GM04503 (cell line): ENCODE data around the gene PRTG.
"Not testable (repeated sequence)": the region's sequence is repeated elsewhere in the genome, so short reads cannot be mapped to it uniquely, and the experiment has no call there.

Source experiments
- DNase-seq: peaks from one replicate; pipeline ENCODE4 v3.0.0-alpha.2; 2012; ENCODE audit warnings: low read depth

PRTG gene, protein sequence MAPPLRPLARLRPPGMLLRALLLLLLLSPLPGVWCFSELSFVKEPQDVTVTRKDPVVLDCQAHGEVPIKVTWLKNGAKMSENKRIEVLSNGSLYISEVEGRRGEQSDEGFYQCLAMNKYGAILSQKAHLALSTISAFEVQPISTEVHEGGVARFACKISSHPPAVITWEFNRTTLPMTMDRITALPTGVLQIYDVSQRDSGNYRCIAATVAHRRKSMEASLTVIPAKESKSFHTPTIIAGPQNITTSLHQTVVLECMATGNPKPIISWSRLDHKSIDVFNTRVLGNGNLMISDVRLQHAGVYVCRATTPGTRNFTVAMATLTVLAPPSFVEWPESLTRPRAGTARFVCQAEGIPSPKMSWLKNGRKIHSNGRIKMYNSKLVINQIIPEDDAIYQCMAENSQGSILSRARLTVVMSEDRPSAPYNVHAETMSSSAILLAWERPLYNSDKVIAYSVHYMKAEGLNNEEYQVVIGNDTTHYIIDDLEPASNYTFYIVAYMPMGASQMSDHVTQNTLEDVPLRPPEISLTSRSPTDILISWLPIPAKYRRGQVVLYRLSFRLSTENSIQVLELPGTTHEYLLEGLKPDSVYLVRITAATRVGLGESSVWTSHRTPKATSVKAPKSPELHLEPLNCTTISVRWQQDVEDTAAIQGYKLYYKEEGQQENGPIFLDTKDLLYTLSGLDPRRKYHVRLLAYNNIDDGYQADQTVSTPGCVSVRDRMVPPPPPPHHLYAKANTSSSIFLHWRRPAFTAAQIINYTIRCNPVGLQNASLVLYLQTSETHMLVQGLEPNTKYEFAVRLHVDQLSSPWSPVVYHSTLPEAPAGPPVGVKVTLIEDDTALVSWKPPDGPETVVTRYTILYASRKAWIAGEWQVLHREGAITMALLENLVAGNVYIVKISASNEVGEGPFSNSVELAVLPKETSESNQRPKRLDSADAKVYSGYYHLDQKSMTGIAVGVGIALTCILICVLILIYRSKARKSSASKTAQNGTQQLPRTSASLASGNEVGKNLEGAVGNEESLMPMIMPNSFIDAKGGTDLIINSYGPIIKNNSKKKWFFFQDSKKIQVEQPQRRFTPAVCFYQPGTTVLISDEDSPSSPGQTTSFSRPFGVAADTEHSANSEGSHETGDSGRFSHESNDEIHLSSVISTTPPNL

DNA sequence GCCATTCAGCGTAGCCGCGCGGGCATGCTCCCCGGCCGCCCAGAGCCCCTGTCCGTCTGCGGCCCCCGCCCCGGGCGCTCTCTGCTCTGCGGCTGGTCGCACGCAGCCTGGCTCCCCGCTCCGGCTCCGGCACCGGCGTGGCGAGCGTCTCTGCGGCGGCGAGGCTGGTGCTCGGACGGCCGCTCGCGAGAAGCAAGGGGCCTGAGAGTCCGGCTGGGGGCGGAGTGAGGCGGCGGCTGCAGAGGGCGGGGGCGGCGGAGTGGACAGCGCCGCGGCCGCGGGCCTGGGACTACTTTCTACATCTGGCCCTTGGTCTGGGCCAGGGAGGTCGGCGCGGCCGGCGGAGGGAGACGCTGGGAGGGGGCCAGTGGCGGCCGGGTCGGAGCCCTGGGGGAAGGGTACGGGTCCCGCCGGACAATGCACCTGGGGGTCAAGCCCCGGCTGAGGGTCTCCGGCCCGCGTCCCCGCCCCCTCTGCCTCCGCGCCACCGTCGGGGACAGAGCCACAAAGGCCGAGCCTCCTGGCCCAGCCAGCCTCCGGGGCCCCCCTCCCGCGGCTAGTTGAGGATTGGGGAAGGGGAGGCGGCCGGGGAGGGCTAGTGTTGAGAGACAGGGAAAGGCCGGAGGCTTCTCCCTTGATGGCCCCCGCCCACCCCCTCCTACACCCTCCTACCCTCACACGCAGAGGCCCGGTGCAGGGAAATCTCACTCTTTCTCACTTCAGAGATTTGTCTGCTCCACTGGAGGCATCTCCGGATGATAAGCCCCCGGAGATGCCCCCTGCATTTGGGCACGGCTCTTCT lies at the start of gene PRTG:
Gene PRTG, minus strand, starts transcription at position 226 of the 802 bp plus-strand sequence. Its CDS starts 221 bp downstream, at position 5.
- no peak for DNase-seq

DNA sequence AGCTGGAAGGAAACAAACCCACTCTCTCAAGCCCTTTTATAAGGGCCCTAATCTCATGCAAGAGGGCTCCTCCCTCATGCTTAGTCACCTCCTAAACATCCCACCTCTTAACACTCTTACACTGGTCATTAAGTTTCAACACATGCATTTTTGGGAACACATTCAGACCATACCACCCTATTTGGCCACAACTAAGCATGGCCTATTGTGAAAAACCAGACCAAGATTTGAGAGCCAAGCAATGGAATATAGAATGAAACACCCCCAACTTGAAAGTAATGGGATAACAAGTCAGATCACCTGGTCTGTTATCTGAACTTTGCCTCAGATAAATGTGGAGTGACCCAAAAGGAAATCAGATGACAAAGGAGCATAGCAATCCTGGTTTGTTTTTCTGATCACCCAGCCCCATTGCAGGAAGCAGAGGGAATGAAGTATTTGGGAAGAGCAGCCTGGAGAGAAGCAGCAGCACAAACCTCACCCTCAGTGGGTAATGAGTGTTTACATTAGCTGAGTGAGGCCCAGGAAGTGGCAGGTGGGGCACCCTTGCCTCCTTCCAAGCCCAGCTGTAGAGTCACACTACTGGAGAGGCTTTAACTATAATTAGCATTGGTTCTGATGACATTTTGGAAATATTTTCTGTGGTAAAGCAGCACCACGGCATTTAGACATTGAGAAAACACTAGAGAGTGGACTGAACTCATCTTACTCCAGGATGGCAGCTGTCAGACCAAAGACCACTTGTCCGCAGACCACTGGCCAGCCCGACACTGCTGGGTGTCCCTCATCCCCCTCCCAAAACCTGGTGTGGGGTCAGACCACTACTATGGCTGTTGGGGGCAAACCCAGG lies 48.8 kb upstream of the PRTG start:
- DNase-seq = peak; percentile 67

DNA sequence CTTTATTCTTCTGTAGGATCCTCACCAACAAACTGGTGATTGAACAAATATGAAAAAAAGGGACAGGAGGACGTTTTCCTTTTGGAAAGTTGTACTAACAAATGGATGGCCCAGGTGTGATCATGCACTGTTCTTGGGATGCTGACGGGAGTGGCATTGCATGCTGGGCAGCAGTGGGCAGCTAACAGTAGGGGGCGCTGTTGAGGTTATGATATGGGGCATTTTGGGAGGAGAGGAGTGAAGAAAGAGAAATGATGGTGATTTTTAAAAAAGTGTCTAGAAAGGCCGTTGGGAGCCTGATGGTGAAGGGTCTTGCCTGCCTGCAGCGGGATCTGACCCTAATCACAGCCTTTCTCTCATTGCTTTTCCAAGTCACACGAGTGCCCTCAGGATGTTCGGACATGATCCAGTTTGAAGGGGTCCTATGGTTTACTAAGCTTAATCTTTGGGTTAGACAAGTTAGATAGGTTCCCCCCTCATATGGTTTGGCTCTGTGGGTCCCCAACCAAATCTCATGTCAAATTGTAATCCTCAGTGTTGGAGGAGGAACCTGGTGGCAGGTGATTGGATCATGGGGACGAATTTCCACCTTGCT lies 46.2 kb upstream of the PRTG start:
- no peak for DNase-seq

DNA sequence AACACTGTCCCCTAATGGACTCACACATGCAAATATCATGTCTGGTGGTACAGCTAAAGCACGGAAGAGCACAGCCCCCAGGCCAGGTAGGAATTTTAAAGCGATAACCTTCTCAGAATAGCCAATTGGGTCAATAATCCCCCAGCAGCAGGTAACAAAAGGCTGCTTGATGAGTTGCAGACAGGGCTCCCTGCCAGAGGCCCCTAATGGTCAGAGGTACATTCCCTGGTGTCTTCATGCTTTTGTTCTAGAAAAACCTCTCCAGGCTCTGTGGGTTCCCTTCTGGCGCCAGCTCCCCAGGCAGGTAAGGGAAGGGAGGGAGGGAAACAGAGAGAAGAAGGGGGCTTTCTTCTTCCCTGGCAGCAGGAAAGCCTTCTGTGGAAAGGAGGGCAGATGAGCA lies 43.4 kb upstream of the PRTG start:
- DNase-seq = no peak

DNA sequence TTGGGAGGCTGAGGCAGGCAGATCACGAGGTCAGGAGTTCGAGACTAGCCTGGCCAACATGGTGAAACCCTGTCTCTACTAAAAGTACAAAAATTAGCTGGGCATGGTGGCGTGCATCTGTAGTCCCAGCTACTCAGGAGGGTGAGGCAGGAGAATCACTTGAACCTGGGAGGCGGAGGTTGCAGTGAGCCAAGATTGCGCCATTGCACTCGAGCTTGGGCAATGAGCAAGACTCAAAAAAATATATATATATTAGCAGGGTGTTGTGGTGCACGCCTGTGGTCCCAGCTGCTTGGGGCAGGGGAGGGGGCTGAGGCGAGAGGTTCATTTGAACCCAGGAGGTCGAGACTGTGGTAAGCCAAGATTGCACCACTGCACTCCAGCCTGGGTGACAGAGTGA lies 42.6 kb upstream of the PRTG start:
- DNase-seq = not testable (repeated sequence)

DNA sequence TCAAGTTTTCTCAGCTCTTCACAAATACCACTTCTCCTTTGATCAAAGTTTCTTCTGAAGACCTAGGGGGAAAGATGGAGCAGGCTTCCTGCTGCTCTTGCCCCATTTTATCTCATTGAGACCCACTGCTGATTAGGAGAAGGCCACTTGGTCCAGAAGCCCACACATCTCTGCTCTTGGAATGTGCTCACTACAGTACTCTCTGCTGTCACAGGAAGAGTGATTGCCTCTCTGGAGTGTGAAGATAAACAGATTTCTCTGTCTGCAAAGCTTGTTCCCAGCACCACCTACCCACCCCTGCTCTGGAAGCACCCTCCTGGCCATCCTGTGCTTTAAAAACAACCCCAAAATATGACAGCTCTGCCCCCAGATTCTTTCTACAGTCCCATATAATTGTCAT lies 41.3 kb upstream of the PRTG start:
- no peak for DNase-seq

DNA sequence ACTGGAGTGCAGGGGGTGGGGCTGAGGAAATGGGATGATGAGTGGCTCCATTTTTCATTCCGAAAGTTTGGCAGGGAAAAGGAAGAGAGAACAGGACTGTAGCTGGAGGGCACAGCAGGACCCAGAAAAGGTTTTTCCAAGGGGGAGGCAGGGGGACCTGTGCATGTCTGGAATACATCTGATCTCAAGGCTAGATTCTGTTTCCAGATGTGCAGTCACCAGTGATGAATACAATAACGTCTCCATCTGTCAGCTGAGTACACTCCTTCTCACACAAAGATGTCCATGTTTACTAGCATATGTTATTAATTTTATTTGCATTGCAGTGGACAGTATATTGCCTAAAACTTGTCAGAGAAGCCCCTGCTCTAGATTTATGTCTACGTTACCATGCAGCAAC lies 39.9 kb upstream of the PRTG start:
- DNase-seq = no peak

DNA sequence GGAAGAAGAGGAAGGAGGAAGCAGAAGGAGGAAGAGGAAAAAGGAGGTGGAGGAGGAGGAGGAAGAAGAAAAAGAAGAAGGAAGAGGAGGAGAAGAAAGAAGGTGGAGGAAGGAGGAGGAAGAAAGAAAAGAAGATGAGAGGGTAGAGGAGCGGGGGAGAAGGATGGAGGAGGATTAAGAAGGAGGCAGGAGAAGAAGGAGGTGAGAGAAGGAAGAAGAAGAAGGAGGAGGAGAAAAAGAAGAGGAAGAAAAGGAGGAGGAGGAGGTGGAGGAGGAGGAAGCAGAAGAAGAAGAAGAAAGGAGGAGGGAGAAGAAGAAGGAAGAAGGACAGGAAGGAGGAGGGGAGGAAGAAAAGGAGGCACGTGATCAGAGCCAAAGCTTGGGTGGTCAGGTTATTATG lies 37.3 kb upstream of the PRTG start:
- DNase-seq = no peak

DNA sequence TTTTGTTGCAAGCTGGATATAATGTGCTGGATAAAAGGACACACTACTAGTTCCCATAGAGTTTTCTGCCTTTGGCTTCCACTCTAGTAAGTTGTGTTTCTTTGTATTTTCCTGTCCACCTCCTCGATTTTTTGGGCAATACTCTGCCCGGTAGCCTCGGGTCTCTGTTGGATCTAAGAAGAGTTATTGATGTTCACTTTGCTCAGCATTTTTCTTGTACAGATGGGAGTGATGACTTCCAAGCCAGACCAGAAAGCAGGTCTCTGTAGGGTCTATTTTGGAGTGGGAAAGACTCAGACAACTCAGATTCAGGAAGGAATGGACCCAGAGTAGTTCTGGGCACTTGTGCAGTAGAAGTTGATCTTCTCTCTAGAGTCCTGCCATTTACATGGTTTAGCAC lies 36.0 kb upstream of the PRTG start:
- no peak for DNase-seq

DNA sequence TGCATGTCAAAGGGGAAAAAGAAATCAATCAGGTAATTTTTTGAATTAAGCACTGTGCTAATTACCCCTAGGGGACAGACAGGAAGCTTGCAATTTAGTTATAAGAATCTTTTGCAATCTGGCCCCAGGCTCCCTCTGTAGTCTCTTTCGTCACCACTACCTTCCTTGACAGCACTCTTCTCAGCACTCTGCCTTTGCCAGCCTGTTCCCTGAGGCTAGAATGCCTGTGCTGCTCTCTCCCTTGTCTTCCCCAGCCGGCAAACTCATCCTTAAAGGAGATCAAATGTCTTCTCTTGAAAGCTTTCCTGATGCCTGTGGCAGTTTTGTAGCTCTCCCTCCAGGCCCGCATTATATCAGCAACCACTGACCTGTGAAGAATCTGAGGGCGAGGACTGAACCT lies 32.4 kb upstream of the PRTG start:
- no peak for DNase-seq

DNA sequence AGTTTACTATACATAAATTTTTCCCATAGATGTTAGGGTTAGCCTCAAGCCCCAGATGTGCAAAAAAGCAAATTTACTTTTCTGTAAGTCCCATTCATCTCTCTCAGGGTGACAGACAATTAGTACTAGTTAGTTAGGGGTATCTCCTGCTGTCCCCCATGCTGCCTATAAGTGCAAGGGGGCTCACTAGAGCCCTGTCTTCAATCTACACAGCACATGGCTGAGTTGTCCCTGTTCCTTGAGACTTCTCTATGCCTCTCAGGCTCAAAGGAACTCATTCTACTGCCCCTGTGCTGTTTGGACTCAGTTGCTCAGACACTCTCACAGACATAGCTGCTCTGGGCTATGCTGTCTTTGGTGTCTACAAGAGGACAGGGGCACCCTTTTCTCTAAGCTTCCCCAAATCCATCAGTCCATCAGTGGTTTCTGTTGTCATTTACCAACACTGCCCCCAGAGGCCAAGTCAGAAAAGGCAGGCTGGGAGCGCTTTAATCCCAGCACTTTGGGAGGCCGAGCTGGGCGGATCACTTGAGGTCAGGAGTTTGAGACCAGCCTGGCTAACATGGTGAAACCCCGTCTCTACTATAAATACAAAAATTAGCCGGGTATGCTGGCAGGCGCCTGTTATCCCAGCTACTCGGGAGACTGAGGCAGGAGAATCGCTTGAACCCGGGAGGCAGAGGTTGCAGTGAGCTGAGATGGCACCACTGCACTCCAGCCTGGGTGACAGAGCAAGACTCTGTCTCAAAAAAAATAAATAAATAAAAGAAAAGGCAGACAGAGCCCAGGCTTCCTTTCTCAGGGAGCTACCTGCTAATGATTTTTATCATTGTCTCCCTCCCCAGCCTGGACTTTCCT lies 31.4 kb upstream of the PRTG start:
- no peak for DNase-seq

DNA sequence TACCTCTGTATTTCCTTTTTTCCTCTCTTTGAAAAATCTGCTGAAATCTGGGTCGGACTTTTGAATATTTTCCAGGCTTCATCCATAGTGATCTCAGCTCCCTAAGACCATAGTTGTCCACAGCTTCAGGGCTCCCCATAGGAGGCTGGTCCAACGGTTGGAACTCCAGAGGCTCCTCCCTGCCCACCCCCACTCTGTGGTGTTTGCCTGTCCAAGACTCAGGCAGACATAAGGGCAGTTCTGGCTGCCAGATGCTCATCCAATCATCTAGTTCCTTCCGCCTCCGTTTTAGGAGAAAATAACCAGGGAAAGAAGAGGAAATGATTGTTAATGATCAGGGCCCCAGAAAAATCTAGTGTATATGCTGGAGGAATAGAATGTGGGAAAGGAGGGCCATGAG lies 27.9 kb upstream of the PRTG start:
- no peak for DNase-seq

DNA sequence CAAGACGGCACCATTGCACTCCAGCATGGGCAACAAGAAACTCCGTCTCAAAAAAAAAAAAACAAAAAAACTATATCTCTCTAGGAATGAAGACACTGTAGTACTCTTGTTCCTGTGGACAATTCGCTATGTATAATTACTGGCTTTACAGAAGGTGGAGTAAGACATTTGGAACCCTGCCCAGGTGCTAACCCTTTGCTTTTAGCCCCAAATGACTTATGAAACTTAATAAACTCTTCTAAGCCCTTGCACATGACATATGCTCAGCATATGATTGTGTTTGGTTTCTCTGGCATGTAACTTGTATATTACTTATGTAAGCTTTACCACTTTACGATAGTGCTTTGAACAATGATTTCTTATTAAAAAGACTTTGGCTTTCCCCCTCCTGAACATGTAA lies 27.3 kb upstream of the PRTG start:
- DNase-seq = no peak

DNA sequence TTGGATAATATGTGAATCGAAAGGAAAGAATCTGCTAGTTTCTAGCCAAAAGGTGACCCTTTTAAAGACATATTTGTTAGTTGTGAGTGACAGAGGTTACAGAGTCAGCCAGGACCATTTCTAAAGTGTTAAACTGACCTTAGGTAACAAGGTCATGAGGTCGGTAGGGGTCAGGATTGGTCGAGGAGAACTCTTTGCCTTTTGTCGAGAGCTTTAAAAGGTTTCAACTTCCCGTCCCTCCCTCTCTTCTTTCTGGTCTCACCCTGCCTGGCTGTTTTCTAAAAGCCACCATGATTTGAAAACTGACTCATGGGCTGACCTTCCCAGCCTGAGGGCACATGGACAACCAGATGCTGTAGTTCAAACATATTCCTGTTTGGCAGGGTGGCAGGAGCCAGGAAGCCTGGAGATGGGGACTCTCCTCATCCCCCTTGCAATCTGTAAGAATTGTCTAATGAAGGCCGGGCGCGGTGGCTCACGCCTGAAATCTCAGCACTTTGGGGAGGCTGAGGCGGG lies 25.8 kb upstream of the PRTG start:
- DNase-seq = no peak

DNA sequence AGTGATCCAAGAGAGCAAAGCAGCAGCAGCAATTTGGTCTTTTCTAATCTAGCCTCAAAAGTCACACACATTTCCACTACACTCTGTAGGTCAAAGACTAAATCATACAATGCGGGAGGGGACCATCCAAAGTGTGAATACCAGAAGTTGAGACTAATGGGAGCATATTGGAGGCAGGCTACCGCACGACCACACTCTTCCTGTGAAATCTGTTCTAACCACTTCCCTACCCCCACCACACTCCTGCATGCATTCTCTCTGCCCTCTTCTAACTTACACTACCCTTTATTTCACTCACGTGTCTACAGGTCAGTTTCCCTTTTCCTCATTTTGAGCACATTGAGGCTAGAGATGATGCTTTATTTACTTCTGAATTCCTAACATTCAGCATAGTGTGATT lies 23.7 kb upstream of the PRTG start:
- DNase-seq = no peak

DNA sequence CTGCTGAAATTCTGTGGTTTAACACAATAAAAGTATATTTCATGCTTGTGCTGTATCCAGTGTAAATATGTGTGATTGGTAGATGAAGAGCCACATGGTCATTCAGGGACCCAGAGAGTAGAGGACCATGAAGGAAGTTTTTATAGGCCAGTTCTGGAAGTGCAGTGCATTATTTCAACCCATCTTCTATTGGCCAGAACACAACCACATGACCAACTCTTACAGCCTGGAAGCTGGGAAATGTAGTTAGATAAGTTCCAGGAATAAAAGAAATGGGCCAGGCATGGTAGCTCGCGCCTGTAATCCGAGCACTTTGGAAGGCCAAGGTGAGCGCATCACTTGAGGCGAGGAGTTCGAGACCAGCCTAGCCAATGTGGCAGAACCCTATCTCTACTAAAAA lies 21.4 kb upstream of the PRTG start:
- DNase-seq = no peak

DNA sequence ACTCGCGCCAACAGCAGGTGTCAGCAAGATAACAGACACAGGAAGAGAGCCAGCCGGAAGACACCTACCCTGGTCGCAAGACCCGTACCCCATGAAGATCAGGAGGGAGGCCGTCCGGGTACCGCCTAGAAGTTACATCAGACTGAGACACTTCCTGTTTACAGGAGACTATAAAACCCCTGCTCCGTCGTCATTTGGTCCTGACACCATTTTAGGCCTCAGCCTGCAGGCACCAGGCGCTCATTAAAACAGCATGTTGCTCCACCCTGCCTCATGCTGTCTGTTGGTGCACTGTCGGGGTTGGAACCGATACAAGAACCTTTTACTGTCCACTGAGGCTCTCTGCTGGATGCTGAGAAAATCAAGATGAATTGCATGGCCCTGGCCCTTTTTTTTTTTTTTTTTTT lies 15.6 kb upstream of the PRTG start:
- no peak for DNase-seq

DNA sequence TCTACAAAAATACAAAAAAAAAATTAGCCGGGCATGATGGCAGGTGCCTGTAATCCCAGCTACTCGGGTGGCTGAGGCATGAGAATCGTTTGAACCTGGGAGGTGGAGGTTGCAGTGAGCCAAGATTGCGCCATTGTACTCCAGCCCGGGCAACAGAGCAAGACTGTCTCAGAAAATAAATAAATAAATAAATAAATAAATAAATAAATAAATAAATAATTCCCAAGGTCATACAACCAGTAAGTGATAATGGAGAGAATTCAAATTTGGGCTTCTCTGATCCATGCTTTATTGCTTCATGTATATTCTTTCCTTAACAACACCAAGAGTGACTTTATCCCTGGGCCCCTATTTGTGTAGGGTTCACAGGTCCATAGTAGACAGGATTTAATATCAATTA lies 10.5 kb upstream of the PRTG start:
- DNase-seq = not testable (repeated sequence)

DNA sequence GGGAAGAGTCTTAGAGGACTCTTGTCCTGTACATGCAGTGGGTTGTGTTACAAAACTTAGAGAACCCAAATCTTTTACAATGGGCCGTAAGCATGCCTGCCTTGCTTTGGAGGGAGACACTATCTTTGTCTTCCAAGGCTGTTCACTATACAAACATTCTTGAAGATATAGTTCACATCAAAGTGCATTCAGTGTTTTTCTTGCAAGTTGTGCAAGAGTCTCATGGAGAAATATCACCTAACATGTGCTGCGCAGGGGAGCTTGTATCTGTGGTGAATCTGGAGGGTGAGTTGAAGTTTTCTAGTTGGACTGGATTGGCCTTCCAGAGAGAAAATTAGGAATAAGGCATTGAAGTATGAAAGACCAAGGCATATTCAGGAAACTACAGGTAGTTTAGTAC lies 7.8 kb upstream of the PRTG start:
- no peak for DNase-seq
